Activated CD8-positive, alpha-beta memory T cell treated with anti-CD3 and anti-CD28 coated beads for 1 hour (primary cell): ENCODE data around the gene ATP11A.
"Not testable (repeated sequence)": the region's sequence is repeated elsewhere in the genome, so short reads cannot be mapped to it uniquely, and the experiment has no call there.

Source experiments
- DNase-seq, 2 donors: peaks; one replicate each; pipeline ENCODE4 v3.0.0-alpha.2; 2020; ENCODE audit warnings: low read depth in 1 of 2; ENCODE audit errors: extremely low read depth in 1 of 2

The ATP11A gene

GRCh38 chr13:112846411-112847115 lies 156.7 kb downstream of the ATP11A start:
- no peak for DNase-seq

GRCh38 chr13:112849500-112849899 lies 159.7 kb downstream of the ATP11A start:
- no peak for DNase-seq

- DNase-seq, result no peak
Observed at GRCh38 chr13:112850273-112850672, 160.4 kb downstream of the ATP11A start.

GRCh38 chr13:112851107-112852038 lies 161.5 kb downstream of the ATP11A start:
- no peak for DNase-seq

GRCh38 chr13:112852392-112852791 lies 162.6 kb downstream of the ATP11A start:
- no peak for DNase-seq

- no peak for DNase-seq
Observed at GRCh38 chr13:112852808-112853207, 163.0 kb downstream of the ATP11A start.

- no peak for DNase-seq
Observed at GRCh38 chr13:112854321-112854720, 164.5 kb downstream of the ATP11A start.

GRCh38 chr13:112855859-112856258 lies 166.0 kb downstream of the ATP11A start:
- DNase-seq, result no peak

GRCh38 chr13:112857914-112858490 lies 168.2 kb downstream of the ATP11A start:
- no peak for DNase-seq

- DNase-seq, result no peak
Observed at GRCh38 chr13:112859128-112859816, 169.4 kb downstream of the ATP11A start.

- DNase-seq, result no peak
Observed at GRCh38 chr13:112859817-112860190, 170.0 kb downstream of the ATP11A start.

GRCh38 chr13:112861876-112862615 lies 172.2 kb downstream of the ATP11A start:
- no peak for DNase-seq

GRCh38 chr13:112863356-112863755 lies 173.5 kb downstream of the ATP11A start:
- not testable (repeated sequence) for DNase-seq

GRCh38 chr13:112865478-112865877 lies 175.6 kb downstream of the ATP11A start:
- not testable (repeated sequence) for DNase-seq

- no peak for DNase-seq
Observed at GRCh38 chr13:112867301-112867711, 177.5 kb downstream of the ATP11A start.

GRCh38 chr13:112868308-112868707 lies 178.5 kb downstream of the ATP11A start:
- no peak for DNase-seq

- DNase-seq, result no peak
Observed at GRCh38 chr13:112869202-112870050, 179.6 kb downstream of the ATP11A start.

- no peak for DNase-seq
Observed at GRCh38 chr13:112870051-112870331, 180.2 kb downstream of the ATP11A start.

- no peak for DNase-seq
Observed at GRCh38 chr13:112870737-112871287, 181.0 kb downstream of the ATP11A start.
